ENCODE results near the gene FAM228B.
A peak's percentile ranks its signal among the peaks of the same experiment; 100 is the strongest.

The FAM228B gene

GRCh38 chr2:24123195-24123921 is at the start of gene FAM228B, which contains the start of gene PFN4:
FAM228B (plus strand) TSS chr2:24123469; CDS start chr2:24124362, 893 bp downstream.
PFN4 (minus strand) TSS chr2:24123334; CDS start chr2:24122535, 799 bp downstream.
- ATAC-seq (peak; percentile 90), DNase-seq (peak; percentile 77)
- Mint-ChIP-seq H3K4me3 (peak within 1 kb of the TSS; percentile 79), H3K4me1 (peaks cover 15% of the 10 kb centered on the region), H3K27ac (peak within 1 kb of the TSS; percentile 82), H3K36me3 (ENCODE audit: low read depth) (no peaks in the 10 kb centered on the region), H3K27me3 (no peaks in the 10 kb centered on the region), H3K9me3 (no peaks in the 10 kb centered on the region)

- peaks cover 40% of the 10 kb centered on the region for H3K4me1 Mint-ChIP-seq
- H3K36me3 Mint-ChIP-seq (ENCODE audit: low read depth), result peaks cover 22% of the 10 kb centered on the region
- no peak for DNase-seq
- H3K27ac Mint-ChIP-seq, result peak overlapping the region; percentile 73
- no peak for ATAC-seq
- no peaks in the 10 kb centered on the region for H3K27me3 Mint-ChIP-seq
- H3K9me3 Mint-ChIP-seq, result no peaks in the 10 kb centered on the region
- peak overlapping the region; percentile 44 for H3K4me3 Mint-ChIP-seq
These were observed 49.5 kb upstream of the FAM228B start for GRCh38 chr2:24073816-24074215.

- peaks cover 40% of the 10 kb centered on the region for H3K4me1 Mint-ChIP-seq
- no peak for DNase-seq
- no peaks in the 10 kb centered on the region for H3K9me3 Mint-ChIP-seq
- no peak for ATAC-seq
- no peaks in the 10 kb centered on the region for H3K27me3 Mint-ChIP-seq
- H3K36me3 Mint-ChIP-seq (ENCODE audit: low read depth), result peaks cover 15% of the 10 kb centered on the region
- H3K27ac Mint-ChIP-seq, result peak overlapping the region; percentile 95
- peak overlapping the region; percentile 99 for H3K4me3 Mint-ChIP-seq
These were observed 48.0 kb upstream of the FAM228B start for GRCh38 chr2:24075259-24075658.

GRCh38 chr2:24075915-24076848 is 47.1 kb upstream of the FAM228B start, which contains the start of gene SF3B6:
SF3B6 (minus strand) TSS chr2:24076326; CDS start chr2:24076229, 97 bp downstream.
- DNase-seq (peak; percentile 99), ATAC-seq (peak; percentile 97)
- Mint-ChIP-seq H3K27ac (peak within 1 kb of the TSS; percentile 95), H3K36me3 (ENCODE audit: low read depth) (peaks cover 15% of the 10 kb centered on the region), H3K9me3 (no peaks in the 10 kb centered on the region), H3K4me1 (peaks cover 40% of the 10 kb centered on the region), H3K4me3 (peak within 1 kb of the TSS; percentile 99), H3K27me3 (no peaks in the 10 kb centered on the region)

GRCh38 chr2:24076849-24077534 is 46.3 kb upstream of the FAM228B start:
- Mint-ChIP-seq H3K36me3 (ENCODE audit: low read depth) (peaks cover 15% of the 10 kb centered on the region), H3K27me3 (no peaks in the 10 kb centered on the region), H3K27ac (peak overlapping the region; percentile 95), H3K4me1 (peaks cover 40% of the 10 kb centered on the region), H3K4me3 (peak overlapping the region; percentile 99), H3K9me3 (no peaks in the 10 kb centered on the region)
- peak; percentile 7 for ATAC-seq
- DNase-seq, result peak; percentile 19

- peak overlapping the region; percentile 99 for H3K4me3 Mint-ChIP-seq
- peaks cover 37% of the 10 kb centered on the region for H3K4me1 Mint-ChIP-seq
- H3K27ac Mint-ChIP-seq, result peak overlapping the region; percentile 49
- H3K27me3 Mint-ChIP-seq, result no peaks in the 10 kb centered on the region
- ATAC-seq (no peak), DNase-seq (no peak)
- H3K36me3 Mint-ChIP-seq (ENCODE audit: low read depth), result peaks cover 12% of the 10 kb centered on the region
- H3K9me3 Mint-ChIP-seq, result no peaks in the 10 kb centered on the region
These were observed 45.8 kb upstream of the FAM228B start for GRCh38 chr2:24077535-24077877.

- peaks cover 33% of the 10 kb centered on the region for H3K4me1 Mint-ChIP-seq
- H3K36me3 Mint-ChIP-seq (ENCODE audit: low read depth), result peaks cover 8% of the 10 kb centered on the region
- DNase-seq (no peak), ATAC-seq (no peak)
- H3K9me3 Mint-ChIP-seq, result no peaks in the 10 kb centered on the region
- H3K27me3 Mint-ChIP-seq, result no peaks in the 10 kb centered on the region
- peak overlapping the region; percentile 99 for H3K4me3 Mint-ChIP-seq
- H3K27ac Mint-ChIP-seq, result peak overlapping the region; percentile 49
These were observed 45.4 kb upstream of the FAM228B start for GRCh38 chr2:24077879-24078278.

- no peak for DNase-seq
- Mint-ChIP-seq H3K27me3 (no peaks in the 10 kb centered on the region), H3K36me3 (ENCODE audit: low read depth) (no peaks in the 10 kb centered on the region), H3K4me3 (no peak overlapping the region), H3K4me1 (peaks cover 25% of the 10 kb centered on the region), H3K27ac (no peak overlapping the region), H3K9me3 (no peaks in the 10 kb centered on the region)
- ATAC-seq, result no peak
These were observed 42.6 kb upstream of the FAM228B start for GRCh38 chr2:24080701-24081100.

- ATAC-seq (no peak), DNase-seq (no peak)
- H3K27ac Mint-ChIP-seq, result peak overlapping the region; percentile 80
- no peaks in the 10 kb centered on the region for H3K9me3 Mint-ChIP-seq
- no peaks in the 10 kb centered on the region for H3K27me3 Mint-ChIP-seq
- peaks cover 19% of the 10 kb centered on the region for H3K4me1 Mint-ChIP-seq
- no peaks in the 10 kb centered on the region for H3K36me3 Mint-ChIP-seq (ENCODE audit: low read depth)
- H3K4me3 Mint-ChIP-seq, result peak overlapping the region; percentile 84
These were observed 40.3 kb upstream of the FAM228B start for GRCh38 chr2:24082787-24083566.

- Mint-ChIP-seq H3K36me3 (ENCODE audit: low read depth) (no peaks in the 10 kb centered on the region), H3K27ac (peak overlapping the region; percentile 80), H3K9me3 (no peaks in the 10 kb centered on the region), H3K4me3 (peak overlapping the region; percentile 84), H3K27me3 (no peaks in the 10 kb centered on the region), H3K4me1 (peaks cover 16% of the 10 kb centered on the region)
- ATAC-seq, result peak; percentile 66
- peak; percentile 49 for DNase-seq
These were observed 39.5 kb upstream of the FAM228B start for GRCh38 chr2:24083567-24084385.

- DNase-seq (peak; percentile 90), ATAC-seq (peak; percentile 97)
- Mint-ChIP-seq H3K4me3 (peak within 1 kb of the TSS; percentile 84), H3K27me3 (no peaks in the 10 kb centered on the region), H3K9me3 (no peaks in the 10 kb centered on the region), H3K27ac (peak within 1 kb of the TSS; percentile 80), H3K36me3 (ENCODE audit: low read depth) (no peaks in the 10 kb centered on the region), H3K4me1 (peaks cover 16% of the 10 kb centered on the region)
These were observed 38.7 kb upstream of the FAM228B start, which contains the start of gene TP53I3 for GRCh38 chr2:24084386-24085199. TP53I3 (minus strand) TSS chr2:24084834; CDS start chr2:24084326, 508 bp downstream.

- H3K27ac Mint-ChIP-seq, result no peak overlapping the region
- no peak for ATAC-seq
These were observed 38.1 kb upstream of the FAM228B start for GRCh38 chr2:24085200-24085489.

More at GRCh38 chr2:24085200-24085489, 38.1 kb upstream of the FAM228B start:
- DNase-seq, result no peak
- no peaks in the 10 kb centered on the region for H3K27me3 Mint-ChIP-seq
- H3K4me3 Mint-ChIP-seq, result peak overlapping the region; percentile 84
- H3K4me1 Mint-ChIP-seq, result peaks cover 16% of the 10 kb centered on the region
- H3K36me3 Mint-ChIP-seq (ENCODE audit: low read depth), result no peaks in the 10 kb centered on the region
- no peaks in the 10 kb centered on the region for H3K9me3 Mint-ChIP-seq

All from activated naive CD8-positive, alpha-beta T cell treated with anti-CD3 and anti-CD28 coated beads, Interleukin-2, amount 50 U/mL, for 24 hours (primary cell).